Measurements from ENCODE around the gene PNKP. TPM values are rescaled to one million over a fixed set of nuclear protein-coding genes. Genes with fewer than 3 reads are reported as not detected.
A peak's percentile ranks its signal among the peaks of the same experiment; 100 is the strongest.

Gene PNKP
- total RNA-seq, 1 donor from 2014 or later, result 76.4 TPM

DNA sequence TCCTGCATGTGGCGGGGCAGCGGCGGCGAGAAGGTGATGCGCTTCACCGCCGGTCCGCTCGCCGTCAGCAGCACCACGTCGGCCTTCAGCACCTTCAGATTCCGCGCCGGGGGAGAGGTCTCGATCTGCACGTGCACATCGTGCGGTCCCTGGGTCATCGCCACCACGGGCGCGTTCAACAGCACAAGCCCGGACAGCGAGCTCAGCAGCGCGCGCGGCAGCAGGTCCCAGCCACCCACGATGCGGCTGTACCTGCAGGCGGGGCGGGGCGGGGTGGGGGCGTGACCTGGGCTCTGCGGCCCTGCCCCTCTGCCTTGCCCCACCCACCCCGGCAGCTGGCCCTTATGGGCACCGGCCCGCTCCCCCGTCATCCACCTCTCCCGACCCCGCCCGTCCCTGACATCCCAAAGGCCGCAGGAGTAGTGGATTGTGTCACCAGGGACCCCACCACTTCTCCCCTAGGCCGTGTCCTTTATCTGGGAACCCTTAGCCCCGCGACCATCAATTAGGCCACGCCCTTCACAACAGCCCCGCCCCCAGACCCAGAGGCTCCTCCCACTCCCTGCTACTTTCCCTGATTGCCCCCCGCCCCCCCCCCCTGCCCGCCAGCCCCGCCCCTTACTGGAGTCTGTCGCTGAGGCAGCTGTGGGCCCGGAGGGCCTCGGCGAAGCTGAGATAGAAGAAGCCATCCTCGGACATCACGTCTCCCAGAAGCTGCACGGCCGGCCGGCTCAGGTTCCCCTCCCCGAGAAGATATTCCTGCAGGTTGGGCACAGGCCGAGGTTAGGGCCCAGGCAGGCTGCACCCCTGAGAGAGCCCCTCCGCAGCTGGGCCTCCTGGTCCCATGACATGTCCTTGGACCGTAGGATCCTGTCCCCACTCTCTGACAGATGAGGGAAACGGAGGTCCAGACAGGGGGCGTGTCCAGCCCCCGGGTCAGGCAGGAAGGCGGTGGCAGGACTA, 23.3 kb upstream of the PNKP start:
- H3K4me3 Mint-ChIP-seq (ENCODE audit: unreplicated experiment), result peak overlapping the region; percentile 60
- no peak overlapping the region for H3K27ac Mint-ChIP-seq (ENCODE audit: unreplicated experiment)
- no peak for DNase-seq (ENCODE audit: extremely low spot score, unreplicated experiment)
- peaks cover 6% of the 10 kb centered on the region for H3K27me3 Mint-ChIP-seq (ENCODE audit: unreplicated experiment)
- H3K9me3 Mint-ChIP-seq (ENCODE audit: unreplicated experiment), result no peaks in the 10 kb centered on the region
- H3K36me3 Mint-ChIP-seq (ENCODE audit: unreplicated experiment), result no peaks in the 10 kb centered on the region
- H3K4me1 Mint-ChIP-seq (ENCODE audit: unreplicated experiment), result peaks cover 8% of the 10 kb centered on the region
- TF ChIP-seq, protein P1, sequence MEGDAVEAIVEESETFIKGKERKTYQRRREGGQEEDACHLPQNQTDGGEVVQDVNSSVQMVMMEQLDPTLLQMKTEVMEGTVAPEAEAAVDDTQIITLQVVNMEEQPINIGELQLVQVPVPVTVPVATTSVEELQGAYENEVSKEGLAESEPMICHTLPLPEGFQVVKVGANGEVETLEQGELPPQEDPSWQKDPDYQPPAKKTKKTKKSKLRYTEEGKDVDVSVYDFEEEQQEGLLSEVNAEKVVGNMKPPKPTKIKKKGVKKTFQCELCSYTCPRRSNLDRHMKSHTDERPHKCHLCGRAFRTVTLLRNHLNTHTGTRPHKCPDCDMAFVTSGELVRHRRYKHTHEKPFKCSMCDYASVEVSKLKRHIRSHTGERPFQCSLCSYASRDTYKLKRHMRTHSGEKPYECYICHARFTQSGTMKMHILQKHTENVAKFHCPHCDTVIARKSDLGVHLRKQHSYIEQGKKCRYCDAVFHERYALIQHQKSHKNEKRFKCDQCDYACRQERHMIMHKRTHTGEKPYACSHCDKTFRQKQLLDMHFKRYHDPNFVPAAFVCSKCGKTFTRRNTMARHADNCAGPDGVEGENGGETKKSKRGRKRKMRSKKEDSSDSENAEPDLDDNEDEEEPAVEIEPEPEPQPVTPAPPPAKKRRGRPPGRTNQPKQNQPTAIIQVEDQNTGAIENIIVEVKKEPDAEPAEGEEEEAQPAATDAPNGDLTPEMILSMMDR (IDR thresholded peaks at IDR 0.05), result peak; percentile 1

DNA sequence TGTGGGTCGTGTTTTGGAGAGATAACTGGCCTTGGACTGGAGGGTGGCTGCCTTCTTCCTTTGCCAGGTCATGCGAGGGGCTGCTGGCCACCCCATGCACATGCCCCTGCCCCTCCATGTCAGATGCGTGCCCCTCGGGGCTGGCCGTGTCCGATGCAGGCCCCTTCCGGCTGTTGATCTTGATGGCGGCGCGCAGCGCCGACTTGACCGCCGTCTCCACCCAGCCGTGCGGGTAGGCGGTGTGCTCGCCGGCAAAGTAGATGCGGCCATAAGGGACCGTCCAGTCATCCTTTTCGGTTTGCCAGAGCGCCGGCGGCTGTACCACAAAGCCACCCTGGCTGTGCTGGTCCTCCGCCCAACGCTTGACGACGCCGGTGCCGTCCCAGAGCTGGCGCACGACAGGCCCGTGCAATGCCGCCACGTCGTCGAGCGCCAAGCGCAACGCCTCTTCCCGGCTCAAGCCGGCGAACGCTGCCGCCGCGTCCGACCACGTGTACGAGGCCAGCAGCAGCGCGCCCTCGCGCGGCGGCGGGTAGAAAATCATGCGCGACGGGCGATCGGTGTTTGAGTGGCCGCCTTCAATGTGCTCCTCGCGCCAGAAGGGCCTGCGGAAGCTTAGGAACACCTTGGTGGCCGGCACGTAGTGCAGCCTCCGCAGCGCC, 22.4 kb upstream of the PNKP start:
- Mint-ChIP-seq H3K27ac (ENCODE audit: unreplicated experiment) (no peak overlapping the region), H3K4me1 (ENCODE audit: unreplicated experiment) (peaks cover 8% of the 10 kb centered on the region), H3K36me3 (ENCODE audit: unreplicated experiment) (peaks cover 2% of the 10 kb centered on the region), H3K4me3 (ENCODE audit: unreplicated experiment) (peak overlapping the region; percentile 60), H3K9me3 (ENCODE audit: unreplicated experiment) (no peaks in the 10 kb centered on the region), H3K27me3 (ENCODE audit: unreplicated experiment) (peaks cover 6% of the 10 kb centered on the region)
- no peak for DNase-seq (ENCODE audit: extremely low spot score, unreplicated experiment)
- TF ChIP-seq, protein P1 (IDR thresholded peaks at IDR 0.05), result peak; percentile 75

DNA sequence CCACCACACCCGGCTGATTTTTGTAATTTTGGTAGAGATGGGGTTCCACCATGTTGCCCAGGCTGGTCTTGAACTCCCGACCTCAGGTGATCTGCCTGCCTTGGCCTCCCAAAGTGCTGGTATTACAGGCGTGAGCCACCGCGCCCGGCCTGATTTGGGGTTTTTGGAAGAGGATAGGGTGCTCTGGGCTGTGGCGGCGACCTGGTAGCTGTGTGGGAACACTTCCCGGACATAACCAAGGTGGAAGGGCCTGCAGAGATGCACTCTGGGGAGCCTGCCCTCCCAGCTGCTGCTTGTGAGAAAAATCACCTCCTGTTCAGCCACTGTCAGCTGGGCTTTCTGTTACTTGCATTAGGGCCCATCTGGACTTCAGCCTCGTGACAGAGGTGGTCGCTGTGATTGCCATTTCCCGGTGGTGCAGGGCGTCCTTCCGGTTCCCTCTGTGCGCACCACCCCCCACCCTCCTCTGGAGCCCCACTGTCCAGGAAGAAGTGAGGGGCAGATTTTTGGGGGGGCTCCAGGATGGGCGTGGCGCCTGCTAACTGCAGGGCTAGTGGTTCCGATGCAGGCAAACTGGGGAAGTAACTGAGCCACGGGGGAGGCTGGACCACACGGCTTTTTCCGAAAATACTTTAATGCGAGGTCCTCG, 21.8 kb upstream of the PNKP start:
- TF ChIP-seq, protein P1 (IDR thresholded peaks at IDR 0.05), result no peak
- no peak for DNase-seq (ENCODE audit: extremely low spot score, unreplicated experiment)
- peaks cover 8% of the 10 kb centered on the region for H3K4me1 Mint-ChIP-seq (ENCODE audit: unreplicated experiment)
- peaks cover 6% of the 10 kb centered on the region for H3K27me3 Mint-ChIP-seq (ENCODE audit: unreplicated experiment)
- H3K4me3 Mint-ChIP-seq (ENCODE audit: unreplicated experiment), result no peak overlapping the region
- H3K36me3 Mint-ChIP-seq (ENCODE audit: unreplicated experiment), result peaks cover 7% of the 10 kb centered on the region
- no peaks in the 10 kb centered on the region for H3K9me3 Mint-ChIP-seq (ENCODE audit: unreplicated experiment)
- H3K27ac Mint-ChIP-seq (ENCODE audit: unreplicated experiment), result no peak overlapping the region

DNA sequence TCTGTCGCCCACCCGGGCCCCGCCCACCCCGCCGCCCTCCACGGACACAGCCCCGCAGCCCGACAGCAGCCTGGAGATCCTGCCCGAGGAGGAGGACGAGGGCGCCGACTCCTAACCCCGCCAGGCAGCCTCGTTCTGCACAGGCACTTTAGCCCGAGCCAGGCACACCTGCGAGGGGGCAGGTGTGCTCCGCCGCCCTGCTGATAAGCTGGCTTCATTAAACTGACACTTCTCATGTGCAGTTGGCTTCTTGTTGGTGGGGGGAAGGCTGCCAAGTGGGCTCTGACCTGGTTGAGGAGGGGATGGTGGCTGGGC, 21.1 kb upstream of the PNKP start:
- no peaks in the 10 kb centered on the region for H3K9me3 Mint-ChIP-seq (ENCODE audit: unreplicated experiment)
- DNase-seq (ENCODE audit: extremely low spot score, unreplicated experiment), result no peak
- H3K4me1 Mint-ChIP-seq (ENCODE audit: unreplicated experiment), result peaks cover 8% of the 10 kb centered on the region
- H3K4me3 Mint-ChIP-seq (ENCODE audit: unreplicated experiment), result no peak overlapping the region
- H3K27ac Mint-ChIP-seq (ENCODE audit: unreplicated experiment), result no peak overlapping the region
- H3K36me3 Mint-ChIP-seq (ENCODE audit: unreplicated experiment), result peaks cover 11% of the 10 kb centered on the region
- H3K27me3 Mint-ChIP-seq (ENCODE audit: unreplicated experiment), result peaks cover 6% of the 10 kb centered on the region
- TF ChIP-seq, protein P1 (IDR thresholded peaks at IDR 0.05), result no peak
